Muscle of leg (tissue), 11 donors: ENCODE measurements around the gene RNF113B. TPM values are rescaled to one million over a fixed set of nuclear protein-coding genes. Genes with fewer than 3 reads are reported as not detected.

Experiments
- DNase-seq: peaks from one replicate; pipeline ENCODE4 v3.0.0; 2013
- H3K27ac ChIP-seq: one replicate; pipeline ENCODE4 v1.5.1; 2013; ENCODE audit warnings: mild to moderate bottlenecking, low read length, control low read depth
- H3K27me3 ChIP-seq: one replicate; pipeline ENCODE4 v1.6.1; 2013; ENCODE audit warnings: low read length; ENCODE audit not compliant: control insufficient read depth, insufficient read depth
- H3K36me3 ChIP-seq: one replicate; pipeline ENCODE4 v1.6.1; 2013; ENCODE audit warnings: low read length; ENCODE audit not compliant: control insufficient read depth, insufficient read depth
- H3K4me1 ChIP-seq: one replicate; pipeline ENCODE4 v1.6.1; 2013; ENCODE audit warnings: low read length; ENCODE audit not compliant: control insufficient read depth, insufficient read depth
- H3K4me3 ChIP-seq: one replicate; pipeline ENCODE4 v1.5.1; 2013; ENCODE audit warnings: low read length, control low read depth
- H3K9me3 ChIP-seq: replicated peaks from 2 replicates; pipeline ENCODE4 v1.6.1; 2013; ENCODE audit warnings: low read depth, low read length; ENCODE audit not compliant: control insufficient read depth
- WGBS: methylation state at CpG from one replicate; pipeline ENCODE4 v1.1.5; 2013; ENCODE audit warnings: missing lambda C conversion rate; ENCODE audit not compliant: insufficient coverage; 5-methylcytosine and 5-hydroxymethylcytosine counted together
- polyA plus RNA-seq, 8 donors: library from polyadenylated mRNA; unstranded; fragments of 120-200 nt; gene quantifications; one replicate each; pipeline versions ENCODE4 v1.2.1 to v1.2.3, GENCODE V29; 2013; ENCODE audit warnings: inconsistent platforms in 1 of 8, low replicate concordance in 1 of 8; ENCODE audit not compliant: insufficient read length in 8 of 8, insufficient read depth in 1 of 8
- total RNA-seq: library from RNA; stranded (reverse); fragments of 120-200 nt; gene quantifications from one replicate; pipeline ENCODE4 v1.2.4, GENCODE V29; 2013

RNF113B gene
- total and polyA plus RNA-seq, 9 donors = not detected

DNA sequence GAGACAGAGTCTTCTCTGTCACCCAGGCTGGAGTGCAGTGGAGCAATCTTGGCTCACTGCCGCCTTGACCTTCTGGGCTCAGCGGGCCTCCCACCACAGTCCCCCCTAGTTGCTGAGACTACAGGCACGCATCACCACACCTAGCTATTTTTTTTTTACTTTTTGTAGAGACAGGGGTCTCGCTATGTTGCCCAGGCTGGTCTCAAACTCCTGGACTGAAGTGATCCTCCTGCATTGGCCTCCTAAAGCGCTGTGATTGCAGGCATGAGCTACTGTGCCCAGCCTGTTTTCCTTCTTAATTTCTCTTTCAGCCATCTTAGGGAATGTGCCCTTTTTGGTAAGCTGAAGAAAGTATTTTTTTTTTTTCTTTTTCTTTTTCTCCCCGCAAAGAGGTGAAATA lies 42.6 kb upstream of the RNF113B start:
- WGBS = 95% methylated on average over 4 of the region's 6 CpGs
- Histone ChIP-seq H3K4me1 (peaks cover 31% of the 10 kb centered on the region), H3K27me3 (no peaks in the 10 kb centered on the region), H3K27ac (no peak overlapping the region), H3K4me3 (no peak overlapping the region), H3K9me3 (no peaks in the 10 kb centered on the region), H3K36me3 (peaks cover 6% of the 10 kb centered on the region)
- no peak for DNase-seq

GRCh38 chr13:98217597-98217996 lies 40.5 kb upstream of the RNF113B start:
- Histone ChIP-seq H3K27me3 (no peaks in the 10 kb centered on the region), H3K9me3 (no peaks in the 10 kb centered on the region), H3K4me1 (peaks cover 47% of the 10 kb centered on the region), H3K36me3 (peaks cover 7% of the 10 kb centered on the region), H3K27ac (no peak overlapping the region), H3K4me3 (no peak overlapping the region)
- DNase-seq = no peak
- WGBS = 93% methylated on average over 10 of the region's 12 CpGs

DNA sequence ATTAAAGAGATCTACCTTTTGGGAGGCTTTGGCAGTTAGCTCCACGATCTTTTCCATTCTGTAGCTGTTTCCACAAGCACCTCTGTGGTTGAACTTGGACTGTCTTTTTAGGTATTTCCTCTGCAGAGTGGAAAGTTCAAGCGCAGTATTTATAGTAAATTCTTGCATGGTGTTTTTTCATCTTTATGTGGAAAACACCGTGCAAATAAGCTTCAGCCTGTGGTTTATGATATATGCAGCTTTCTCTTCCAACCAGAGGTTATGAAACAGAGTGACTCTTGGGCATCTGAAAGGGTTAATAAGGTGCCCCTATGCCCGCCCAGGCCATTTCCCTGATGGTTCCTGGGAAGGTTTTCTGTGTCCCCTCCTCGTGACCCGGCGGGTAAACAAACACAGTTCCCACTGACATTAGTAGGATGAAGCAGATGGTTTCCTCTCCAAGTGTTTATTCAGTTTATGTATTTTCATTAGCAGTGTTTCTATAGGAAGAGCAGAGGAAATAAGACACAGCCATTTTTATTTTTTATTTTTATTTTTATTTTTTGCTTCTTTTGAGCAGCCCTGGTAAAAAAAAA lies 39.7 kb upstream of the RNF113B start:
- Histone ChIP-seq H3K4me3 (no peak overlapping the region), H3K36me3 (peaks cover 7% of the 10 kb centered on the region), H3K9me3 (no peaks in the 10 kb centered on the region), H3K27ac (no peak overlapping the region), H3K27me3 (no peaks in the 10 kb centered on the region), H3K4me1 (peaks cover 47% of the 10 kb centered on the region)
- no CpG with 5 or more reads among the region's 7 CpGs for WGBS
- no peak for DNase-seq

DNA sequence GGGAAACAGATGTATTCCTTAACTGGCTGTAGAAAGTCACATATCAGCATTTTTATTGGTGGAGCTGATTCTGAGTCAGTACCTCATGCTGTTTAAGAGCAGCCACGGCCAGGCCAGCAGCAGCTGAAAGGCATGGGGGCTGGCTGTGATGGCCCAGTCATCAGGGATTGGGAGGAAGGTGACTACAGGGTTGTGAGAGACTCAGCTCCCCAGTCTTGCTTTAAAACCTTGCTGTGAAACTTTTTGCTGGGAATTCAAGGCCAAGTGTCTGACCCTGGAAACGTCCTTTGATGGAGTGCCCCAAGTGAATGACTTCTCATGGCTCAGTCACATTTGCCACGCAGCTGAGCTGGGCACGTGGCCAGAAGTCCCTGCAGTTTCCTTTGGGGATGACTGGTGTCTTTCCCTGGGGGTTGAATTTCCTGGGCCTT lies 39.1 kb upstream of the RNF113B start:
- Histone ChIP-seq H3K36me3 (peaks cover 7% of the 10 kb centered on the region), H3K27me3 (no peaks in the 10 kb centered on the region), H3K4me3 (no peak overlapping the region), H3K27ac (no peak overlapping the region), H3K4me1 (peaks cover 45% of the 10 kb centered on the region), H3K9me3 (no peaks in the 10 kb centered on the region)
- 22% methylated on average over 3 of the region's 4 CpGs for WGBS
- DNase-seq = peak; percentile 40

GRCh38 chr13:98215508-98215907 lies 38.4 kb upstream of the RNF113B start:
- no peaks in the 10 kb centered on the region for H3K27me3 ChIP-seq
- H3K4me3 ChIP-seq = no peak overlapping the region
- peaks cover 7% of the 10 kb centered on the region for H3K36me3 ChIP-seq
- peaks cover 41% of the 10 kb centered on the region for H3K4me1 ChIP-seq
- H3K27ac ChIP-seq = no peak overlapping the region
- DNase-seq = no peak
- H3K9me3 ChIP-seq = no peaks in the 10 kb centered on the region
- WGBS = 100% methylated on average over 1 of the region's 6 CpGs

GRCh38 chr13:98214707-98215106 lies 37.6 kb upstream of the RNF113B start:
- Histone ChIP-seq H3K4me1 (peaks cover 38% of the 10 kb centered on the region), H3K27ac (peak overlapping the region; percentile 37), H3K9me3 (no peaks in the 10 kb centered on the region), H3K27me3 (no peaks in the 10 kb centered on the region), H3K4me3 (no peak overlapping the region), H3K36me3 (peaks cover 7% of the 10 kb centered on the region)
- peak; percentile 43 for DNase-seq
- WGBS = no CpG with 5 or more reads among the region's 6 CpGs

DNA sequence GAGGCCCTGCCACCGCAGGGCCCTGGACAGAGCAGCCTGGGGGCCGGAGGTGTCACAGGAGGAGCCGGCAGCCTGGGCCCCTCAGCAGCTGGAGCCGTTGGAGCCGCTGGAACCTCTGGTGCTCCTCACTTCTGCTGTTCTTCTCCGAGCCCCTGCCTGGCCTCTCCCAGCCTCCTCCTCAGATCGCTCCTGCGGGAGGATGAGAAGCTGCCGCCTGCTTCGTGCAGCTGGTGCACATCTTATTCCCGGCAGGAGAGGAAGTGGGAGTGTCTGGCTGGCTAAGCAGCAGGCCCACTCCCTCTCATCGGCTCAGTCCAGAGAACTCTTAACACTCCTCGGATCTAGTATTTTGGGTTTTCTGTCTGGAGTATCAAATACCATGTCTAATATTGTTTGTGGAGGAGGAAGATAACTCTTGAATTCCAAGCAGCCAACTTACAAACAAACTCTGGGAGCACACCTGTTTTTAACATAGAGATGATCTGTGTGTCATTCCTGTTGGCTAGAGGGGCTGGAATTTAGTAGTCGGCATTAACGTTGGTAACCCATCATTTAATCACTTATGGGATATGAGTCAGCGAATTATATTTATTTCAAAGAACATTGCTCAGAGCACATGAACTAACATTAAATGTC lies 37.1 kb upstream of the RNF113B start:
- H3K4me3 ChIP-seq = no peak overlapping the region
- H3K27me3 ChIP-seq = no peaks in the 10 kb centered on the region
- DNase-seq = peak; percentile 87
- H3K9me3 ChIP-seq = no peaks in the 10 kb centered on the region
- WGBS = 23% methylated on average over 5 of the region's 16 CpGs
- H3K4me1 ChIP-seq = peaks cover 38% of the 10 kb centered on the region
- H3K27ac ChIP-seq = peak overlapping the region; percentile 43
- H3K36me3 ChIP-seq = peaks cover 7% of the 10 kb centered on the region

- WGBS = 61% methylated on average over 3 of the region's 8 CpGs
- Histone ChIP-seq H3K9me3 (no peaks in the 10 kb centered on the region), H3K27ac (no peak overlapping the region), H3K27me3 (no peaks in the 10 kb centered on the region), H3K4me1 (peaks cover 38% of the 10 kb centered on the region), H3K36me3 (peaks cover 7% of the 10 kb centered on the region), H3K4me3 (no peak overlapping the region)
- DNase-seq = no peak
Measured at GRCh38 chr13:98213354-98213753, 36.3 kb upstream of the RNF113B start.

DNA sequence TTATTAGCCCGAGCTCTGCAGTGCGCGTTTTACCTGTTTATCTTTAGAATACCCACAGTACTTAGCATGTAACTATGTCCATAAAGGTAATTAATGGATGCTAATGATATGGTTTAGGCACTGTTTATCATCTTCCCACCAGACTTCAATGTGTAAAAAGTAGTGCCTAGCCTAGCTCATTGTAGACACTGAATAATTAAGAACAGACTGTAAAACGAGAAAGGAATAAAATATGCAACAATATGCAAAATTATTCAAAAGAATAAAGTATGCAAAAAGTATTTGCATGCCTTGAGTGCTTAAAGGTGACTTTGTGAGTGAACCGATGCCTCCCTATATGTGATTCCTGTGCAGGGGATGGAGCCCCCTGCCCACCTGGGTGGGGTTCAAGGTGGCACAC lies 35.7 kb upstream of the RNF113B start:
- Histone ChIP-seq H3K27ac (no peak overlapping the region), H3K36me3 (peaks cover 7% of the 10 kb centered on the region), H3K4me3 (no peak overlapping the region), H3K4me1 (peaks cover 38% of the 10 kb centered on the region), H3K9me3 (no peaks in the 10 kb centered on the region), H3K27me3 (no peaks in the 10 kb centered on the region)
- DNase-seq = no peak
- WGBS = no CpG with 5 or more reads among the region's 5 CpGs

GRCh38 chr13:98208606-98209005 lies 31.5 kb upstream of the RNF113B start:
- 76% methylated on average over 5 of the region's 5 CpGs for WGBS
- Histone ChIP-seq H3K27me3 (no peaks in the 10 kb centered on the region), H3K9me3 (peaks cover 16% of the 10 kb centered on the region)

More at GRCh38 chr13:98208606-98209005, 31.5 kb upstream of the RNF113B start:
- no peaks in the 10 kb centered on the region for H3K36me3 ChIP-seq
- no peak for DNase-seq
- peaks cover 11% of the 10 kb centered on the region for H3K4me1 ChIP-seq
- H3K27ac ChIP-seq = no peak overlapping the region
- no peak overlapping the region for H3K4me3 ChIP-seq
